ENCODE results near the gene CEP95. TPM values are rescaled to one million over a fixed set of nuclear protein-coding genes. Genes with fewer than 3 reads are reported as not detected.

CEP95 gene
- total RNA-seq, 4 donors from 2014 or later: 6.5 to 18.8 (median 17.7) TPM

DNA sequence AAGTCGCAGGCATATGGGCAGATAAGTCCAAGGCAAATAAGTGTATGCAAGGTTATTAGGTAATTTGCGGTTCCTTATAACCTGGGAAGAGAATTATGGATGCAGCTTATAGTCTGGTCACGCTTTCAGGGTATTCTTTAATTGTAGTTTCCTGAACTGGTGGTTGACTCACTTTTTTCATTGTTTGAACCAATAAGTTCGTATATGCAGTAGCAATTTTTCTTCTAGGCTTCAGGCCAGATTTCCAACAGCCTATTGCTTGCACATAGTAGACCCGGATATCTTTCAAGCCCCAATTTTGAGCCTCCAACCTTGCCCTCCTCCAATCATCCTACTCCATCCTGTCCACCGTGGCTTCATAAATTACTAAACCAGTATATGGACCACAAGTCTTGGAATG, 12.8 kb downstream of the CEP95 start:
- Histone ChIP-seq H3K9me3 (no peaks in the 10 kb centered on the region), H3K4me1 (no peaks in the 10 kb centered on the region), H3K4me3 (no peak overlapping the region), H3K36me3 (peaks cover 0 to 84% of the 10 kb centered on the region in 2 donors), H3K27ac (no peak overlapping the region), H3K27me3 (no peaks in the 10 kb centered on the region)
- DNase-seq (no peak), ATAC-seq (no peak)
- intact Hi-C loops (cut with DNase I; ENCODE audit: low total_unique reads) (no loop called here), in situ Hi-C loops (cut with MboI; ENCODE audit: low sequenced_read_pairs in 4 of 4) (loop anchor here in 1 of 4 donors (25.0 kb wide), 1 partner anchor 682 kb away; the partner anchor contains the start of genes FTSJ3, PSMC5 and SMARCD2)
- TF ChIP-seq, protein P1, sequence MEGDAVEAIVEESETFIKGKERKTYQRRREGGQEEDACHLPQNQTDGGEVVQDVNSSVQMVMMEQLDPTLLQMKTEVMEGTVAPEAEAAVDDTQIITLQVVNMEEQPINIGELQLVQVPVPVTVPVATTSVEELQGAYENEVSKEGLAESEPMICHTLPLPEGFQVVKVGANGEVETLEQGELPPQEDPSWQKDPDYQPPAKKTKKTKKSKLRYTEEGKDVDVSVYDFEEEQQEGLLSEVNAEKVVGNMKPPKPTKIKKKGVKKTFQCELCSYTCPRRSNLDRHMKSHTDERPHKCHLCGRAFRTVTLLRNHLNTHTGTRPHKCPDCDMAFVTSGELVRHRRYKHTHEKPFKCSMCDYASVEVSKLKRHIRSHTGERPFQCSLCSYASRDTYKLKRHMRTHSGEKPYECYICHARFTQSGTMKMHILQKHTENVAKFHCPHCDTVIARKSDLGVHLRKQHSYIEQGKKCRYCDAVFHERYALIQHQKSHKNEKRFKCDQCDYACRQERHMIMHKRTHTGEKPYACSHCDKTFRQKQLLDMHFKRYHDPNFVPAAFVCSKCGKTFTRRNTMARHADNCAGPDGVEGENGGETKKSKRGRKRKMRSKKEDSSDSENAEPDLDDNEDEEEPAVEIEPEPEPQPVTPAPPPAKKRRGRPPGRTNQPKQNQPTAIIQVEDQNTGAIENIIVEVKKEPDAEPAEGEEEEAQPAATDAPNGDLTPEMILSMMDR (IDR thresholded peaks at IDR 0.05 in 4 of 5, conservative IDR thresholded peaks at IDR 0.05 in 1 of 5): no peak
- no peak for TF ChIP-seq POLR2A (IDR thresholded peaks at IDR 0.05)

DNA sequence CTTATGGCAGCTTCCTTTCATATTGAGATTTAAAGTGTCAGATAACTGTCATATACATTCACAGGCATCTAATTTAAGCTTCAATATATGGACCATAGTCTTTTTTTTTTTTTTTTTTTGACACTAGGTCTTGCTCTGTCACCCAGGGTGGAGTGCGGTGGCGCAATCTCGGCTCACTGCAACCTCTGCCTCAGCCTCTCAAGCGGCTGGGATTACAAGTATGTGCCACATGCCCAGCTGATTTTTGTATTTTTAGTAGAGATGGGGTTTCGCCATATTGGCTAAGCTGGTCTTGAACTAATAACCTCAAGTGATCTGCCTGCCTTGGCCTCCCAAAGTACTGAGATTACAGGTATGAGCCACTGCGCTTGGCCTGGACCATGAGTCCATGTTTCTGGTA, 13.6 kb downstream of the CEP95 start:
- Histone ChIP-seq H3K27me3 (no peaks in the 10 kb centered on the region), H3K36me3 (peaks cover 0 to 83% of the 10 kb centered on the region in 2 donors), H3K9me3 (no peaks in the 10 kb centered on the region), H3K27ac (no peak overlapping the region), H3K4me3 (no peak overlapping the region), H3K4me1 (no peaks in the 10 kb centered on the region)
- TF ChIP-seq POLR2A (IDR thresholded peaks at IDR 0.05): no peak
- TF ChIP-seq, protein P1 (IDR thresholded peaks at IDR 0.05 in 4 of 5, conservative IDR thresholded peaks at IDR 0.05 in 1 of 5): no peak
- ATAC-seq (peak in 1 of 2 donors; percentile 51), DNase-seq (peak in 1 of 2 donors; percentile 29)
- in situ Hi-C loops (cut with MboI; ENCODE audit: low sequenced_read_pairs in 4 of 4) (loop anchor here in 1 of 4 donors (25.0 kb wide), 1 partner anchor 683 kb away; the partner anchor contains the start of genes FTSJ3, PSMC5 and SMARCD2), intact Hi-C loops (cut with DNase I; ENCODE audit: low total_unique reads) (no loop called here)

DNA sequence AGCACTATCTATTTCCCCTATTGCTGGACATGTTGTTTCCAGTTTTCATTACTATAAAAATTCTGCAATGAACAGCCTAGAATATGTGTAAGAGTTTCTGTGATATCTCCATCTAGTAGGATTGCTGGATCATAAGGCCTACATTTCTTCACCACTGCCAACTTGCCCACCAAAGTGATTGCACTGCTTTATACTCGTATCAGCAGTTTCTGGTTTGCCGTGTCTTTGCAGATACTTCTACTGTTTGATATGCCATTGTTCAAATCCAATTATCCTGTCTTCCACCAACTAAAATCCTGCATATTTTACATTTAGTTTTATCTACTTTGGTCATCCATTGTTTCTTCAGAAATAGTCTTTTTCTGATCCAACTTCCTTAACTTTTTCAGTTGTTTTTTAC, 21.1 kb downstream of the CEP95 start:
- DNase-seq: no peak
- Histone ChIP-seq H3K36me3 (peaks cover 0 to 98% of the 10 kb centered on the region in 2 donors), H3K27ac (no peak overlapping the region), H3K9me3 (no peaks in the 10 kb centered on the region), H3K4me3 (no peak overlapping the region), H3K4me1 (no peaks in the 10 kb centered on the region), H3K27me3 (no peaks in the 10 kb centered on the region)
- in situ Hi-C loops (cut with MboI; ENCODE audit: low sequenced_read_pairs in 4 of 4) (no loop called here), intact Hi-C loops (cut with DNase I; ENCODE audit: low total_unique reads) (no loop called here)
- ATAC-seq: no peak
- TF ChIP-seq POLR2A (IDR thresholded peaks at IDR 0.05): no peak
- TF ChIP-seq, protein P1 (IDR thresholded peaks at IDR 0.05 in 4 of 5, conservative IDR thresholded peaks at IDR 0.05 in 1 of 5): no peak

DNA sequence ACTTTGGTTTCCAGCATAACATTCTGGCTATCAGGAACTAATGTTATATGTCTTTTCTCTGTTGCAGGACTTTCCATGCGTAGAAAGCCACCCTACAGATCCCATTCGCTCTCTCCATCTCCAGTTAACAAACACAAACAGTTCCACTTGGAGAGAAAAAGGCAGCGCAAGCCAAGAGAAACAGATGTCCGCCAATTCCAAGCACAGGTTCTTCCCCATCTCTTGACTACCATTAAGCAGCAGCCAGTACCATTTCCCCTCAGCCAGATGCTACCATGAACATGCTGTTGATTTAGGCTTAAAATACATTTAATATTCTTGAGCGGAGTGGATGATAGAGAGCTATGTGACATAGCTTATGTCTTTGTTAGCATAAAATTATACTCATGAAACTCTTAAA, 22.4 kb downstream of the CEP95 start:
- H3K36me3 ChIP-seq: peaks cover 0 to 98% of the 10 kb centered on the region in 2 donors
- H3K27me3 ChIP-seq: no peaks in the 10 kb centered on the region
- in situ Hi-C loops (cut with MboI; ENCODE audit: low sequenced_read_pairs in 4 of 4): no loop called here
- TF ChIP-seq POLR2A (IDR thresholded peaks at IDR 0.05): no peak
- TF ChIP-seq, protein P1 (IDR thresholded peaks at IDR 0.05 in 4 of 5, conservative IDR thresholded peaks at IDR 0.05 in 1 of 5): no peak
- DNase-seq: no peak
- intact Hi-C loops (cut with DNase I; ENCODE audit: low total_unique reads): no loop called here
- no peak for ATAC-seq
- H3K9me3 ChIP-seq: no peaks in the 10 kb centered on the region
- H3K4me3 ChIP-seq: no peak overlapping the region
- H3K27ac ChIP-seq: no peak overlapping the region
- H3K4me1 ChIP-seq: no peaks in the 10 kb centered on the region

DNA sequence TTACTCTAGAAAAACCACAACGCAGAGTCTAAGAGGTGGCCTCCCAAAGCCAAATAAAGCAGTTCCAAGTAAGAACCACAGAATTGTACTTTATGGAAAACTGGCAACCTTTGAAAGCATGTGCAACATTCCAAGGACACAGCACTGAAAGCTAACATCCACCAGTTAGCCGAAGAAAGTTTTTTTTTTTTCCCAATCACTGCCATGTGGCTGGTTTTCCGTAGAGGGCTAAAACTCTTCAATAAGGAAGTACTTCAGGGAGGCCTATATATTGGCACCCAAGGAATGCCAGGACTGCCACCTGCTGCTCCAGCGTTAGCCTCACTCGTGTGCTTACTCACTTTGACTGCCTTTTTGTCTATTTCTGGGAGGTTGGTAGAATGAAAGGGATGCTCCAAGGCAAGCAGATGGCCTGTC, 25.2 kb downstream of the CEP95 start:
- Histone ChIP-seq H3K36me3 (peaks cover 0 to 100% of the 10 kb centered on the region in 2 donors), H3K4me3 (no peak overlapping the region), H3K4me1 (no peaks in the 10 kb centered on the region), H3K9me3 (no peaks in the 10 kb centered on the region), H3K27me3 (no peaks in the 10 kb centered on the region), H3K27ac (no peak overlapping the region)
- in situ Hi-C loops (cut with MboI; ENCODE audit: low sequenced_read_pairs in 4 of 4): no loop called here
- TF ChIP-seq, protein P1 (IDR thresholded peaks at IDR 0.05 in 4 of 5, conservative IDR thresholded peaks at IDR 0.05 in 1 of 5): no peak
- no peak for TF ChIP-seq POLR2A (IDR thresholded peaks at IDR 0.05)
- no peak for ATAC-seq
- intact Hi-C loops (cut with DNase I; ENCODE audit: low total_unique reads): no loop called here
- DNase-seq: no peak
